ENCODE data around the gene SRP68.
A peak's percentile ranks its signal among the peaks of the same experiment; 100 is the strongest.

Gene SRP68

DNA sequence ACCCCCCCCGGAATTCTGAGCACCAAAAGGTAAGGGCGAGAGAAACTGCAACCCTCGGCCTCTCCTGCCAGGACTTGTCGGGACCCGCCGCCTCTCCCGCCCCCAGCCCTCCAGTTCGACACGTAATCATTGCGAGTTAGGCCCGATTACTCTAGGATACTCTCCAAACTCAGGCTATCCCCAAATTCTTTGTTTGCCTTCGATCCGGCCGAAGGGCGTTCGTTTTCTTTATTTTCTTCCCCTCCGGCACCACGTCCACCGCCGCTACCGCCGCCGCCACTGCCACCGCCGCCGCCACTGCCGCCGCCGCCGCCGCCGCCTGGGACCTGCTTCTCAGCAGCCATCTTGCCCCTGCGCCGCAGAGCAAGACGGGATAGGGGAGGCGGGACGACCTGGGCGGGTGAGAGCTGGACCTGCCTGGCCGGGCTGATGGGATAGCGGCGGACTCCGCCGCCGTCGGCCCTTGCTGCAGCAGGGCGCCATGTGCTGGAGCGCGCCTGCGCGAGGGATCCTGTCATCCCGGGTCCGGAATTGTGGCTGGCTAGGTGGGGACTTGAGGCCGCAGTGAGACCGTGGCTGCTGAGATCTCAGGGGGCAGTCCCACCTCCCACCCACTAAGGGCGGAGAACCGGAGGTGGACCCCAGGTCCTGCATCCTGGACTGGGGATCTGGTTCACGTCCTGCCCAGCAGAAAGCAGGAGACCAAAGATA, at the start of gene SRP68:
SRP68 (minus strand) TSS at position 370 of the 711 bp plus-strand sequence; CDS start at position 344, 26 bp downstream.
- peak; percentile 74 for DNase-seq

- no peak for DNase-seq
These were observed 49.7 kb upstream of the SRP68 start for GRCh38 chr17:76121932-76122430.

GRCh38 chr17:76120658-76121008, 48.3 kb upstream of the SRP68 start:
- DNase-seq = no peak

DNA sequence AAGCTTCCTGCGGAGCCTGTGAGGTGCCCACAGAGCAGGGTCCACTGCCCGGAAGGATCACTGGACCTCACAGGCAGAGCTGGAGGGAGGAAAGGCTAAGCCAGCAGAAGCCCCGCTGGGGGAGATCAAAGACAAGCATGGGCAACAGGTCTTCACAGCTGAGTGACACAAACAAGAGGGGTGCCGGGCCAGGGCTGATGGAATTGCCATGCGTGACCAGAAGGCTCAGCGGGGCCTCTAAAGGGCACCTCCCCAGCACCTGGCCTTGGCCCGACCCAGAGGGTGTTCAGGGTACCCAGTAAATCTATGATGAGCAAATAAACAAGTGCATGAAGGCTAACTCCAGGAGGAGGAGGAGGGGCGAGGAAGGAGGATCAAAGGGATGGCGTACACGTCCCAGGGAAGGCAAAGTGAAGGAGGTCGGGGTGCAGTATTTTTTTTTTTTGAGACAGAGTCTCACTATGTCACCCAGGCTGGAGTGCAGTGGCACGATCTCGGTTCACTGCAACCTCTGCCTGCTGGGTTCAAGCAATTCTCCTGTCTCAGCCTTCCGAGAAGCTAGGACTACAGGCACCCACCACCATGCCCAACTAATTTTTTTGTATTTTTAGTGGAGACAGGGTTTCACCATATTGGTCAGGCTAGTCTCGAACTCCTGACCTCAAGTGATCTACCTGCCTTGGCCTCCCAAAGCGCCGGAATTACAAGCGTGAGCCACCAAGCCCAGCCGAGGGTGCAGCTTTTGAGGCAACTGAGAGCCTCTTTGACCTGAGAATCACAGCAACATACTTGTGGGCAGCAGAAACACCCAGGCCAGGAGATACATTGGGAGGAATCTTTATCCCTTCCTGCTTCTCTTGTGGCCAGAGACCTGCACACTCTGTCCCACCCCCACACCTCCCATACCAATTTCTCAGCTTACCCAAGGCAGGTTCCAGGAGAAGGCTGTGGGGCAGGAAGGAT, 47.4 kb upstream of the SRP68 start:
- no peak for DNase-seq

GRCh38 chr17:76115138-76115754, 42.9 kb upstream of the SRP68 start:
- no peak for DNase-seq

- DNase-seq = no peak
These were observed 39.6 kb upstream of the SRP68 start for GRCh38 chr17:76111956-76112355.

DNA sequence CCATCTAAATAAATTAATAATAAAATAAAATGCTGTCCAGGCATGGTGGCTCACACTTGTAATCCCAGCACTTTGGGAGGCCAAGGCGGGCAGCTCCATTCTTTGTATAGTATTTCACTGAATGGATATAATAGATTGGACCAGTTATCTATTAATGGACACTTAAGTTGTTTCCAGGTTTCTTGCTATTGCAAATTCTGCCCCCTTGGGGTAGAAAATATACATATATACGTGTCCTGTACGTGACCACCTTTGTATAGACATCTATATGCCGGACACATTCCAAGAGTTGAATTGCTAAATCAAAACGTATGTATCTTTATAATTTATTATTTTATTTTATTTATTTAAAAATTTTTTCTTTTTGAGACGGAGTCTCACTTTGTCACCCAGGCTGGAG, 35.2 kb upstream of the SRP68 start:
- no peak for DNase-seq

GRCh38 chr17:76106703-76107102, 34.4 kb upstream of the SRP68 start:
- DNase-seq = no peak

- DNase-seq = no peak
These were observed 32.5 kb upstream of the SRP68 start for GRCh38 chr17:76104896-76105231.

DNA sequence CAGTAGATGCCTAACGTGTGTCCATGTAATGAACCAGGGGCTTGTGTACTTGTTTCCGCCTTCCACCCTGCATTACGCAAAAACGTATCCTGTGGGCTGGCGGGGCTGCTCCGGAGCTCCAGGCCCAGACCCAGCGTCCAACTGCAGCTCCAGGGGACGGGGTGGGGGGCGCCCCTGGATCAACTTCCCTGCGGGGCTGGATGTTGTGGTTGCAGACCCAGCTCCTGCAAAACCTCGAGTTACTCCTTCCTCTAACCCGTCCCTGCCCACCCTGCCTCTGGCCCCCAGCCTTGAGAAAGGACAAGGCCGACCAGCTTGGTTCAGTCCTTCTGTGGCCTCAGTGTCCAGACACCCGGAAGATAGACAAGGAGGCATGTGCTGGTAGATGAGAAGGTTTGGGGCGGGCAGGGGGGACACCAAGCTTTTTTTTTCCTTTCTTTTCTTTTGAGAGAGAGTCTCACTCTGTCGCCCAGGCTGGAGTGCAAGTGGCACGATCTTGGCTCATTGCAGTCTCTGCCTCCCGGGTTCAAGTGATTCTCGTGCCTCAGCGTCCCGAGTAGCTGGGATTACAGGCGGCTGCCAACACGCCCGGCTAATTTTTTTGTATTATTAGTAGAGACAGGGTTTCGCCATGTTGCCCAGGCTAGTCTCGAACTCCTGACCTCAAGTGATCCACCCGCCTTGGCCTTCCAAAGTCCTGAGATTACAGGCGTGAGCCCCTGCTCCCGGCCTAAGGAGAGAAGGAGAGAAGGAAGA, 32.0 kb upstream of the SRP68 start:
- no peak for DNase-seq

DNA sequence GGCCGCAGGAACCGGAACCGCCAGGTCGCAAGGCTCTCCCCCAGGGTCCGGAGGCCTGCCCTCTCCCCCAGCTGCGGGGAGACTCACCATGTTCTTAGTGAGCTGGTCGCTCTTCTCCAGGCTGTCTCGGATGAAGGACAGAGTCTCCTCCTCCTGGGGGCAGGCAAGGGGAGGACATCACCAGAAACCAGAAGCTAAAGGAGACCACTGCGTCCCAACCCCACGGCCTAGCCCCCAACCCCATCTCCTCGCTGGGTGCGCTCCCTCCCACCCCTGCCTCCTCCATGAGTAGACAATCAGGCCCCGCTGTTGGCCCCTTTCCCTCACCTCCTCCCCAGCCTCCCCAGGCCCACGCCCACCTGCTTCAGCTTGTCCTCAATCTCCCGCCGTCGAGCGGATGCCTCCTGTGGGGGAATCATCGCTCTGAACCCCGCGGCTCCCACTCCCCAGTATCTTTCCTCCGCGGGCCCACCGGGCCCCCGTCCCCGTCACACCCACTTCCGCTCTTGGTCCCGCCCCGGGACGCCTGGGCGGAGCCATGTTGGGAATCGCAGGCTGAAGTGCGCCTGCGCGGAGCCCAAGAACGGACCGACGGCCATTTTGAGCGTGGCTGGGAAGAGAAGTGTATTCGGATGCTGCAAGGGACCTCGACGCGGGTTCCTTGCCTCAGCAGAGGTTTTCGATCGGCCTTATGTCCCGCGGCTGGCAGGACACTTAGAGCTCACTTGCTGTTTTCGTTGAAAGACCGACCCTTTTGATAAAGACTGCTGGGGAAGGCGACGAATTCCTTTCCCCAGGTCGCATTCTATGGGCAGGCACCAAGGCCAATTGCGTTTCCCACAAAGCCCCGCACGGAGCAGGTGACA, 31.2 kb upstream of the SRP68 start, which contains the start of gene EXOC7:
EXOC7 (minus strand) TSS at position 514 of the 866 bp plus-strand sequence; CDS start at position 419, 95 bp downstream.
- DNase-seq = peak; percentile 91

DNA sequence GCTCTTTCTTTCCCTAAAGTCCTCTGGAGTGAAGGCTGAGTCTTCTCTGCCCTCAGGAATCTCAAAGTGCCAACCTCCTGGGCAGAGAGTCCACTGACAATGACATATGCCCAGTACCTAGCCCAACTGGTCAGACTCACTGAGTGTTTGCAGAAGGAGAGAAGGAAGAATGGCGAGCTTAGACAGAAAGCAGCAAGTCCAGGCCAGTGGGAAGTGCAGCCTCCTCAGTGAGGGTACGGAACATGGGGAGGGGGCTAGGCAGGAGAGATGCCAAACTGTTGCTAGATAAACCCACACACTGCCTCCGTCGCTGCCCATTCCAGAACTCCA, 30.6 kb upstream of the SRP68 start:
- no peak for DNase-seq

- DNase-seq = no peak
These were observed 25.5 kb upstream of the SRP68 start for GRCh38 chr17:76097716-76098295.

DNA sequence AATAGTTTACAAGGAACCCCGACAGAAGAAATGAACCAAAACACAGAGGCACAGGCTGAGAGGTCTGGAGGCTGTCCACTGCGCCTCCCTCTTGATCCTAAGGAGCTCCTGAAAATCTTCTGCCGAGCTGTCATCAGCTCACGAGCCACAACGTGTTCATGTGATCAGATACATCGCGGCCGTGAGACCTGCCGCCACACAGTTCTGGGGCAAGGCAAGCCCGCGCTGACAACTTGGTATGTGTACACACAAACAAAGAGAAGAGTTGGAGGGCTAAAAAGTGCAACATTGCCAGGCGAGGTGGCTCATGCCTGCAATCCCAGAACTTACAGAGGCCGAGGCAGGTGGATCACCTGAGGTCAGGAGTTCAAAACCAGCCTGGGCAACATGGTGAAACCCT, 23.6 kb upstream of the SRP68 start:
- no peak for DNase-seq

- DNase-seq = no peak
These were observed 21.7 kb upstream of the SRP68 start for GRCh38 chr17:76094046-76094445.

DNA sequence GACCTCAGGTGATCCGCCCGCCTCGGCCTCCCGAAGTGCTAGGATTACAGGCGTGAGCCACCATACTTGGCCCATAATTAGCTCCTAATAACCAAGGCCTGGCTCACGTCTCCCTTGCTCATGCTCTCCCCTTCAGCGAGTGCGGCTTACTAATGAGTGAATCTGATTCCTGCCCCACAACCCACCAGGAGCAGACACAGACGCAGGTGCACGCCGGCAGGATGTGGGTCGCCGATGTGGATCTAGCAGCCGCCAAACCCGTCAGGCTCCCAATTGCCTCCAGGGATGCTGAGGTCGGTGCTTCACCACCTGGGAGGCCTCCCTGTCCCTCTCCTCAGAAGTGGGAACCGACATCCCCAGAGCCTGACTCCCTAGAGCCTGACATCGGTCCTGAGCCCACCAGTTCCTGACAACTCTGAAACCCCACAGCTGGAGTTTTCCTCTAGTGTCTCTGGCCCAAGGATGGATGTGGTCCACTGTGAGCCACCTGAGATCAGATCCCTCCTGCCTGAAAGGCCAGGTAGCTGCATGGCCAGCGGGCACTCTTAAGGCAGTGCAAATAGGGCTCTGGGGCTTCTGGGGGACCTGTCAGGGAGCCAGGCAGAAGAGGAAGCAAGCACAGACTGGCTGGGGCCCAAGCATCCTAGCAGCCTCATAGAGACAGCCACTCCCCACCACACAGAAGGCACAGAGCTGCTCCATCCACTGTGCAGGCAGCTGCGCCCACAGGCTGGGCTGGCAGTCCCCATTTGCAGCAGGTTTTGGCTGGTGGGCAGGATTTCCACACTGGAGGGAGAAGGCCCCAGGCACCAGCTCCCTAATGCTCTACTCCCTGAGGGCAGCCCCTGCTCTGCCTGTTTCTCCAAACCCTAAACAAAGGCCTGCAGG, 20.5 kb upstream of the SRP68 start:
- DNase-seq = no peak

GRCh38 chr17:76091526-76092286, 19.4 kb upstream of the SRP68 start:
- DNase-seq = no peak

GRCh38 chr17:76090517-76091129, 18.3 kb upstream of the SRP68 start:
- DNase-seq = no peak

All from activated T-cell treated with anti-CD3 and anti-CD28 coated beads for 4 hours (primary cell).